GM18511 (cell line): ENCODE measurements around the gene PRDM16.
"Not testable (repeated sequence)": the region's sequence is repeated elsewhere in the genome, so short reads cannot be mapped to it uniquely, and the experiment has no call there.

ENCODE experiments used
- ATAC-seq: cut with Tn5 transposase; IDR thresholded peaks from one replicate; pipeline ENCODE4 v1.9.1; 2021; ENCODE audit warnings: mild to moderate bottlenecking, moderate library complexity; ENCODE audit not compliant: unreplicated experiment

PRDM16 gene

GRCh38 chr1:3271866-3272265, 202.9 kb downstream of the PRDM16 start:
- no peak for ATAC-seq

GRCh38 chr1:3272321-3273045, 203.5 kb downstream of the PRDM16 start:
- no peak for ATAC-seq

- no peak for ATAC-seq
Observed at GRCh38 chr1:3273447-3273846, 204.4 kb downstream of the PRDM16 start.

GRCh38 chr1:3274972-3275371, 206.0 kb downstream of the PRDM16 start:
- no peak for ATAC-seq

- ATAC-seq = no peak
Observed at GRCh38 chr1:3275471-3276340, 206.7 kb downstream of the PRDM16 start.

GRCh38 chr1:3276341-3276800, 207.4 kb downstream of the PRDM16 start:
- no peak for ATAC-seq

GRCh38 chr1:3277011-3277471, 208.0 kb downstream of the PRDM16 start:
- ATAC-seq = no peak

GRCh38 chr1:3277623-3278022, 208.6 kb downstream of the PRDM16 start:
- no peak for ATAC-seq

GRCh38 chr1:3278416-3279181, 209.6 kb downstream of the PRDM16 start:
- no peak for ATAC-seq

GRCh38 chr1:3279182-3279470, 210.1 kb downstream of the PRDM16 start:
- ATAC-seq = no peak

GRCh38 chr1:3281735-3282134, 212.7 kb downstream of the PRDM16 start:
- no peak for ATAC-seq

- ATAC-seq = no peak
Observed at GRCh38 chr1:3282186-3282585, 213.2 kb downstream of the PRDM16 start.

GRCh38 chr1:3282656-3283430, 213.8 kb downstream of the PRDM16 start:
- no peak for ATAC-seq

GRCh38 chr1:3283849-3284248, 214.8 kb downstream of the PRDM16 start:
- ATAC-seq = no peak

GRCh38 chr1:3284691-3285090, 215.7 kb downstream of the PRDM16 start:
- ATAC-seq = no peak

- ATAC-seq = no peak
Observed at GRCh38 chr1:3285106-3285740, 216.2 kb downstream of the PRDM16 start.

GRCh38 chr1:3287095-3287494, 218.1 kb downstream of the PRDM16 start:
- ATAC-seq = not testable (repeated sequence)

GRCh38 chr1:3287656-3288160, 218.7 kb downstream of the PRDM16 start:
- no peak for ATAC-seq

- no peak for ATAC-seq
Observed at GRCh38 chr1:3289502-3289901, 220.5 kb downstream of the PRDM16 start.

- ATAC-seq = no peak
Observed at GRCh38 chr1:3290438-3290837, 221.4 kb downstream of the PRDM16 start.
